Urinary bladder (tissue), 4 donors: ENCODE measurements around the gene TGFB3. TPM values are rescaled to one million over a fixed set of nuclear protein-coding genes. Genes with fewer than 3 reads are reported as not detected.

ENCODE experiments used
- DNase-seq: peaks from one replicate; pipeline ENCODE4 v3.0.0-alpha.2; 2015; ENCODE audit errors: extremely low spot score
- H3K27ac ChIP-seq: one replicate; pipeline ENCODE4 v1.5.1; 2013; ENCODE audit warnings: low read depth, mild to moderate bottlenecking, moderate library complexity
- H3K36me3 ChIP-seq: one replicate; pipeline ENCODE4 v1.6.1; 2013; ENCODE audit warnings: mild to moderate bottlenecking, moderate library complexity; ENCODE audit not compliant: insufficient read depth
- H3K4me1 ChIP-seq: one replicate; pipeline ENCODE4 v1.6.1; 2013; ENCODE audit warnings: mild to moderate bottlenecking, moderate library complexity; ENCODE audit not compliant: insufficient read depth
- H3K4me3 ChIP-seq: one replicate; pipeline ENCODE4 v1.5.1; 2013; ENCODE audit warnings: low read depth, low read length
- WGBS: extraction: QIAGEN DNeasy Blood & Tissue Kit; methylation state at CpG from one replicate; pipeline ENCODE4 v1.1.7; 2013; 5-methylcytosine and 5-hydroxymethylcytosine counted together
- polyA plus RNA-seq: library from polyadenylated mRNA; stranded (reverse); fragments of 200-250 nt; gene quantifications from one replicate; pipeline ENCODE4 v1.2.3, GENCODE V29; 2013
- total RNA-seq: library from RNA; depleted of rRNA; stranded (reverse); fragments of >200 nt; gene quantifications from one replicate; pipeline ENCODE4 v1.2.3, GENCODE V29; 2014
- donor health status: healthy with polysubstance abuse.
- donor health status: healthy.

The TGFB3 gene
- total and polyA plus RNA-seq, 2 donors = 58.0 to 90.7 TPM

DNA sequence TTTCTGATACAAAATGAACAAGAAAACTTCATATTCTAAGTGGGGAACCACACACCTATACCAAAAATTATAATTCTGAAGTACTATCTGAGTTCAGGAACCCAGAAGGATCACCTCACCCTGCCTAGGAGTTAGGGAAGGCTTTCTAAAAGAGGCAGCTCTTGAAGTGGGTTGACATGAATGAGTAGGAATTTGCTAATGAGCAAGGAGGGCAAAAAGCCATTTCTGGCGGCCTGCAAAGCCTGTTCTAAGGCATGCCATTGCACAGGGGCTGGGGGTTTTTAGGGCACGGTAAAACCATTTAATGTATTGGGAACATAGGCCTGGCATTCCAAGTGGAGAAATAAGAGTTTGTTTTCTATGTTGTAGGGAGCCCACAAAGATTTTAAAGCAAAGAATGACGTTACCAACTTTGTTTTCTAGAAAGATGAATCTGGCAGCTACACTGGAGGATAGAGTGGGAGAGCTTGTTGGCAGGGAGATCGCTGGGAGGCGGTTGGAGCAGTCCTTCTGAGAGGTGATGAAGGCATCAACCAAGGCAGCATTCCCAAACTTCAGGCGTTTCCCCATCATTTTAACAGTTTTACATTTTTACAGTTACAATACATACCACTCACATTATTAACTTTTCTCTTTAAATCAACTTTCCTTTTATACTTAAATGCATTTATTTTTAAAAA, 17.9 kb upstream of the TGFB3 start:
- no peak overlapping the region for H3K4me3 ChIP-seq
- peaks cover 12% of the 10 kb centered on the region for H3K36me3 ChIP-seq
- no peak overlapping the region for H3K27ac ChIP-seq
- WGBS = 70% methylated on average over 6 of the region's 6 CpGs
- no peaks in the 10 kb centered on the region for H3K4me1 ChIP-seq
- no peak for DNase-seq

DNA sequence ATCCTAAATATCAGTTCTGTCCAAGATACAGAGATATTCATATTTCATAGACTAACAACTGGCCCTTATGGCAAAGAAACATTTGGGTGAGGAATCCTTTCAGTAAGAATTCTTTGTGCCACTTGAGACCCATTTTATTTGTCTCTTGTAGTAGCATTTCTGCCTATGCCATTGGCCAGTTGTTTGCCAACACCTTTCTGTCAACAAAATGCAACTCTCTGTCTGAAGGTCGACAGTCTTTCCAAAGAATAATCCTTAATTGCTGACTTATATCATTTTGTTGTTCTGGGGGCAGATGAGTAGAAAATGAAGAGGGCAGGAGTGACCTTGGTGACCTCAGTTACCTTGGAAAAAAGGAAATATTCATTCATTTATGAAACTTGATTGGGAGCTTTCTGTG, 14.7 kb upstream of the TGFB3 start:
- no peak for DNase-seq

DNA sequence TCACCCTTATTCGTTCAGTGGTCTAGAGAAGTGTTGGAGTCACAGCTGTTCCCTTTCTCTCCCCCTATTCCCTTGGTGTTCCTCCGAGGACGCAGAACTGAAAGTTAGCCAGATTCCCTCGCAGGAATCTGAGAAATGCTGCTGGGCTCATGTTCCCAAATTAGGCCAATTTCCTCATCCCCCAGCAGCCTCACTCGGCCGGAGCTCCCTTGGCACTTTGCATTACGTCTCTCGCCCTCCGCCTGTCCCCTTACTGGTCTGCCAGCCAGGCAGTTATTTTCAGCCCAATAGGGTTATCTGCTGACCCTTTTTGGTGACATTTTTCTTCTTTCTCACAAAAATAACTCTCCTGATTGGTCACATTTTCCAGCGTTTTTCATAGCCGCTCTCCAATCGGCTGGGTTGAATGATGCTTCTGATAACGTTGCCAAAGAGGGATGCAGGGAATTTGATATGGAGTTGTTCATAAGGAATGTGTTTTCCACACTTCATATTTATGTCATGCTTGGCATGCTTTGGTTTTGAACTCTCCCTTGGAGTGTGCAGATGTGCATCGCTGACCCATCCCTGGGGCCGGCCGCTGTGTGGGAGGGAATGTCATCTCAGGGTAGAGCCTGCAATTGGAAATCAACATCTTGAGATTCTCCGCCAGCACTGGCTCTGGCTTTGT, 13.7 kb upstream of the TGFB3 start:
- Histone ChIP-seq H3K4me3 (no peak overlapping the region), H3K4me1 (no peaks in the 10 kb centered on the region), H3K27ac (peak overlapping the region; percentile 61), H3K36me3 (peaks cover 12% of the 10 kb centered on the region)
- WGBS = 29% methylated on average over 17 of the region's 17 CpGs
- no peak for DNase-seq

More for the DNA sequence above, 14.7 kb upstream of the TGFB3 start:
- Histone ChIP-seq H3K4me1 (no peaks in the 10 kb centered on the region), H3K4me3 (no peak overlapping the region), H3K36me3 (peaks cover 12% of the 10 kb centered on the region), H3K27ac (no peak overlapping the region)
- 80% methylated on average over 1 of the region's 1 CpG for WGBS

DNA sequence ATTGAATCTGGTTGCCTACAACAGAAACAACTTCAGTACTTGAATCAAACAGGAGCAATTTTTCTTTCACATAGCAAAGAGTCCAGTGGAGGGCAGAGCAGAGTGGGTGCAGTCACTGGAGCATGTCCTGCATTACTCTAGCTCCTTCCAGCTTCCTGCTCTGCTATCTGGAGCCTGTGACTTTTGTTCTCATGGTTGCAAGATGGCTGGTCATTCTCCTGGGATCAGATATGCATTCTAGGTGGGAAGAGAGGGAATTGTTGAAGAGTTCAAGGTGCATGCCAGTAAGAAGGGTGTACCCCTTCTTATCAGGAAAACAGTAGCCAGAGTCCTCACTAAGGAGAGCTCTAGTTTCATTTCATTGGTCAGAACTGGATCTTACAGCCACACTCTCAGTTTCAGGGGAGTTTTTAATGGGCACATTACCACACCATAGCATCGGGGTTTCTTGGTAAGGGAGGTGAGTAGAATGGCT, 11.8 kb upstream of the TGFB3 start:
- DNase-seq = no peak
- H3K4me1 ChIP-seq = no peaks in the 10 kb centered on the region
- WGBS = 86% methylated on average over 1 of the region's 1 CpG
- H3K4me3 ChIP-seq = no peak overlapping the region
- H3K36me3 ChIP-seq = peaks cover 8% of the 10 kb centered on the region
- no peak overlapping the region for H3K27ac ChIP-seq

DNA sequence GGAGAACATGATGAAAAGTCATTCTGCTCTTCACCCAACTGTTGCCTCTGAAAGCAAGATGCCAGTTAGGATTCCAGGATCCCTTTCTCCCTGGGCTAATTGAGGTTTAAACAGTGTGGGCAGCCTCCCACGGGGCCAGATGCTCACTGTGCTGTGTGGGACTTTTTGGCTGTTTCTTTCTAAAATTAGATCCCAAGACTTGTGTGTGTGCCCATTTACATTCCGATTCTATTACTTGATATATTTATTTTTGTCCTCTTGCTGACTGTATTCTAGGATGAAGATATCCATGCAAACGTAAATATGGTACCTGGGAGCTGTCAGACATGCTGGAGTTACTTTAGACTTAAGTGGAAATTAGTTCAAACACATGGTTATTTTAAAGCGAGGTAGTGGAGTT, 10.0 kb upstream of the TGFB3 start:
- 55% methylated on average over 4 of the region's 4 CpGs for WGBS
- H3K4me3 ChIP-seq = no peak overlapping the region
- H3K4me1 ChIP-seq = peaks cover 2% of the 10 kb centered on the region
- H3K36me3 ChIP-seq = peaks cover 3% of the 10 kb centered on the region
- no peak for DNase-seq
- H3K27ac ChIP-seq = no peak overlapping the region

DNA sequence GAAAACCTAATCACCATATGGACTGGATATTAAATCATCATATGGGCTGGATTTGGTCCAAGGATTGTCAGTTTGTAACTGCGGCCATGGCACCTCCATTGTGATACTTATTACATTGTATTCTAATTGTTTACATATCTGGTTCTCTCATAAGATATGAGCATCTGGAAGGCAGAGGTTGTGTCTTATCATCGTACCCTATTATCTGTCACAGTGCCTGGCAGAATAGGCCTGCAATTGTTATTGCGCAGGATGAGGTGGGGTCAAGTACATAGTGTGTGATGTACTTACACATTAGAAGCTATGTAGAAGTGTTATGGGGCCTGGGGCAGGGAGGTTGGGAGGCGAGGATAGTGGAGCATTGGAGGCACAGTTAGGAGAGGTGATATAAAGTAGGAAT, 8.5 kb upstream of the TGFB3 start:
- Histone ChIP-seq H3K36me3 (no peaks in the 10 kb centered on the region), H3K4me3 (no peak overlapping the region), H3K4me1 (peaks cover 4% of the 10 kb centered on the region), H3K27ac (no peak overlapping the region)
- 93% methylated on average over 4 of the region's 4 CpGs for WGBS
- DNase-seq = no peak

DNA sequence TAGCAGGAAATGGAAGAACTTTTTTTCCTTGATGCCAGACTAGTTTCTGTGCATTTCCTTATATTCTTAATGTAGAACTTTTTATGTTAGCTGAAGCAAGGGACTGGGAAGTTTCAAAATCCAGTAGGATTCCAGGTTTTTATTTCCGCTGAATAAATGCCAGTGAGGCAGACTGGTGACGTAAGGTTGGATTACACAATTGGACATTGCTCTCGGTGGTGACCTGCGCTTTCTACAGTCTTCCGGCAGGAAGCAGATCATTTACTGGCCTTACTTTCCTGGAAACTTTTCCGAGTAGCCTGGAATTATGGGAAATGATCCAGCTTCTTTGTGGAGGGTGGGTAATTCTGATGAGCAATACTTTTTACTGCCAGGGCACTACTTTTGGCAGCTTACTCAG, 7.3 kb upstream of the TGFB3 start:
- WGBS = 57% methylated on average over 6 of the region's 6 CpGs
- H3K36me3 ChIP-seq = no peaks in the 10 kb centered on the region
- no peak for DNase-seq
- H3K27ac ChIP-seq = no peak overlapping the region
- H3K4me3 ChIP-seq = no peak overlapping the region
- peaks cover 4% of the 10 kb centered on the region for H3K4me1 ChIP-seq

DNA sequence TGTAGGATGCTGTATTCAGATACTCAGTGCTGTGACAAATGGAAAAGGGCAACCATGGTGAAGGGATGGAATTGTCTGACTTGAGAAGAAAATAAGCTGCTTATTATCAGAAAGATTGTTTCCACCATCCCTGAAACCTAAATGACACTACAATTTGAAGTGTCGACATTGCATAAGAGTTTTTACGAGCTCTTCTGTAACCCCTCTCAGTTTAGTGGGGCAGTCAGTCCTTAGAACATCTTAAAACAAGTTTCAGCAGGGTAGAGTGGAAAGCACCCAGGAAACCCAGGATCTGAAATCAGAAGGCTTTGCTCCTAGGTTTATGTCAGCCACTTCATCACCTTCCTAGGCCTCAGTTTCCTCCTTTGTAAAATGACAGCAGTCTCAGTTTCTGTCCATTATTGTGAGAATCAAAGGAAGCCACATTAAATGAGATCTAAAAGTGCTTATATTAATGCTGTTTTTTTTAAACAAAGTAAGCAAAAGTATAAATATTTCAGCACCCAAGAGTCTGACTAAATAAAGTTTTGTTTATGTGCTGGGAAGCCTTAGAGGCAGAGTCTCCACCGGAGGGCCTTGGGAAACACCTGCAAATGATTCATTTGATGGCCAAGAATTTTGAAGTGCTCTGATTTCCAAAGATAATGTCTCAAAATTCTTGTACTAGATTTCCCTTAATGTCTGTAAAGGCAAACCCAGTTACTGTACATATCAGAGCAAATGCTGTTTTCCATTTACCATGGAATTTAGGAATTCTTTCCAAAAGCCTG, 5.6 kb upstream of the TGFB3 start:
- DNase-seq = no peak
- Histone ChIP-seq H3K27ac (no peak overlapping the region), H3K4me3 (no peak overlapping the region), H3K36me3 (no peaks in the 10 kb centered on the region), H3K4me1 (peaks cover 4% of the 10 kb centered on the region)
- WGBS = 55% methylated on average over 3 of the region's 3 CpGs

DNA sequence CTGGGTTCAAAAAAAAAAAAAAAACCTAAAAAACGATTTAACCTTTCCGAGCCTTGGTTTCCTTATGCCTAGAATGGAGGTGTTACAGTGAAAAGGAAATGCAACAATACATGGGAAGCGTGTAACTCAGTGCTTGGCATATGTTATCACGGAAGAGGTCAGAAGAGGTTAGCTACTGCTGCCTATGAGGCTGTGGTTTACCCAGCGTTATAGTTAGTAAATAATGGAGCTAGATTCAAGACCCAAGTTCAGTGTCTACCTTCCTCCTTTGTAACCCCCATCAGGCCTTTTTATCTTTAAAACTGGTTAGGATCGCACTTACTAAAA, 4.6 kb upstream of the TGFB3 start:
- Histone ChIP-seq H3K27ac (no peak overlapping the region), H3K4me1 (peaks cover 4% of the 10 kb centered on the region), H3K36me3 (no peaks in the 10 kb centered on the region), H3K4me3 (peak overlapping the region; percentile 81)
- WGBS = 17% methylated on average over 6 of the region's 6 CpGs
- no peak for DNase-seq

DNA sequence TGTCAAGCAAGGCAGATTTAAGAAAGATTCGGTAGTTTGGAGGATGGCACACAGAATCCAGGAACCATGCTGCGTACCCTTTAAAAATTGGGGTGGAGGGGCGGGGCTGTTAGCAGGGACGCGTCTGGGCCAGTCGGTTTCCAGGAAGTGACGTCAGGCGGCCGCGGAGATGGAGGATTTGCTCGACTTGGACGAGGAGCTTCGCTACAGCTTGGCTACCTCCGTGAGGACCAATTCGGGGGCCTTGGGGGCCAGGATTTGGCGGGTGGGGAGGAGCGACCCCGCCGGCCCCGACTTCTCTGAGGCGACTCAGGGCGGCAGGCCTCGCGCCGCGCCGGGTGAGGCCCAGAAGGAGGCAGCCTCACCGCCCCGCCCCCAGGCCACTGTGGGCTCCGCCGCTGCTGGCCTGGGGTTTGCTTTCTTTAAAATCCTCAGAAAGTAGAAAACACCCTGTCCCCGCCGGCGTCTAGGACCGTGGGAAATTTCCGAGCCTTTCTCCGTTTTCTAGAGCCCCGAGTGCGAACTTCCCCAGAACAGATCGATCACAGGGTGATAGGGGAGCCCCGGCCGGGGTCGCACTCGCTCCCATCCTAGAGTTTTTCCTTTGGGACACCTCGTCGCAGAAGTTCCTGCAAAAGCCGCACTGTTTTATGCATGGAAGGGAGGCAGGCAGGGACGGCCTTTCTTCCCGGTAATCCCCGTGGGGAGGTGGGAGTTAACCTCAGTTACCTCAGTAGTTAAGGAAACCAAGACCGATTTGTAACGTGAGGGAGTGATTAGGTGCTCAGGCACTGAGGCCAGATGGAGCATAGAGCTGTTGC, 4.0 kb upstream of the TGFB3 start, which contains the start of gene IFT43:
TSS of gene IFT43 (plus strand) at position 146 of the 821 bp plus-strand sequence. CDS start at position 170, 24 bp downstream.
- H3K36me3 ChIP-seq = no peaks in the 10 kb centered on the region
- no peak for DNase-seq
- peak within 1 kb of the TSS; percentile 72 for H3K27ac ChIP-seq
- peak within 1 kb of the TSS; percentile 81 for H3K4me3 ChIP-seq
- H3K4me1 ChIP-seq = peaks cover 4% of the 10 kb centered on the region
- under 1% methylated on average over 52 of the region's 52 CpGs for WGBS

DNA sequence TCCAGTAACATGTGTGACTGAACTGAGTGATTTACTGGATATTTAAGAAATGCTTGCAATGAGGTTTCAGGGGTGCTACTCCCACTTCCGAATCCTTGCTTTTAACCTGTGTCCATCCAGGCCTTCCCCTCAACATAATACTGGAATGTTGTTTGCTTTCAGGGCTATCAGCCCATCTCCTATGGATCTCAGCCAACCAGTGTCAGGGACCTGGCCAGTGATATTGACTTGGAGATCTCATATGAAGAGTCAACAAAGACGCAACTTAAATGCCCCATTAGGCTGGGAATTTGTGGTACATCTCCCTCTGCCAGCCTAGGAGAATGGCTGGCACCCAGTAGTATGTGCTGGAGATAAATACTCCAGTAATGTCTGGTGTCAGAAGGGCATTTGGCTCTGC, 2.9 kb upstream of the TGFB3 start:
- 45% methylated on average over 2 of the region's 2 CpGs for WGBS
- Histone ChIP-seq H3K4me1 (peaks cover 4% of the 10 kb centered on the region), H3K36me3 (no peaks in the 10 kb centered on the region), H3K4me3 (no peak overlapping the region), H3K27ac (no peak overlapping the region)
- DNase-seq = no peak

DNA sequence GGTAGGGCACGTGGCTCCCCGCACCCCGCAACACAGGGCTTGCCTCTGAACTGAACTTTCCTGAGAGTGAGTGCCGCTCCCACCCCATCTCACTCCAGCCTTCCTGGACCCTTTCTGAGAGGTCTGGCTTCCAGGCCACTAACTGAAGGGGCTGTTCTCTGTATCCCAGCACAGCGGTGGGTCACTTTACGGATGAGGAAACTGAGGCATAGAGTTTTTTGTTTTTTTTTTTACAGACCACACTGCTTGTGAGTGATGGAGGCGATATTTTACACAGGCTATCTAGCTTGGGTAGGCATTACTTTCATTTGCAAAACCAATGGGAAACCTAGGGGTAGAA, 1.2 kb upstream of the TGFB3 start:
- peak overlapping the region; percentile 40 for H3K27ac ChIP-seq
- 35% methylated on average over 7 of the region's 7 CpGs for WGBS
- no peak for DNase-seq
- peak overlapping the region; percentile 71 for H3K4me3 ChIP-seq
- no peaks in the 10 kb centered on the region for H3K36me3 ChIP-seq
- peaks cover 4% of the 10 kb centered on the region for H3K4me1 ChIP-seq

DNA sequence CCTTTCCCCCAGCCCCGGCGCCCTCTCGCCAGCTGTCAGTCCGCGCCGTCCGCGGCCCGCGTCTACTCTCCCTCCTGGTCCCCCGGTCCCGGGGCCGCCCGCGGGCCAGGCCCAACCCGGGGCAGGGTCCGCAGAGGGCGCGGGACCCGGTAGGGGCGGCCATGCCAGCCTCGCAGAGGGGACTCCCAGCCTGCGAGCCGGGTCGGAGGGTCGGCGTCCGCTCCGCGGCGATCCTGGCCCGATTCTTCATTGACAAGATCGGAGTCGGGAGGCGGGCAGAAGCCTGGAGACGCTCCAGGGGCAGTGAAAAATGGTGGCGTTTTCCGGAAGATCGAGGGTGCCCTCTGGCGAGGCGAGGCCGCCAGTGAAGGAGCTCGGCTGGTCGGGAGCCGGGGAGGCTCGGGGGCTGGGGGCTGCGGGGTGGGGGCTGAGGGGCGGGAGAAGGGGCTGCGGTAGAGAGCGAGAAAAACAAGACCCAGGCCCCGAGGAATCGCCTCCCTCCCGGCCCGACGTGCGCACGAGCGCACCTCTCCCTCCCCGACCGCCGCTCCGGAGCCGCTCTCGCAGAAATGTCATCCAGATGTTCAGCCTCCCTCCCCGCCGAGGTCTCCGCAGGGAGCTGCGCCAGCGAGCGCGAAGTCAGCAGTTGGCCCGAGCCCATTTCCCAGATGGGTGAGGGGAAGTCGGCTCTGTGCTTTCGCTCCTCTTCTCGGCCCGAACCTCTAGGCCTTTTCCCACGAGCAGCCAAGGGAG, 647 bp upstream of the TGFB3 start:
- Histone ChIP-seq H3K4me1 (peaks cover 5% of the 10 kb centered on the region), H3K36me3 (no peaks in the 10 kb centered on the region)
- under 1% methylated on average over 77 of the region's 77 CpGs for WGBS

More for the DNA sequence above, 647 bp upstream of the TGFB3 start:
- DNase-seq = no peak
- Histone ChIP-seq H3K27ac (peak overlapping the region; percentile 94), H3K4me3 (peak overlapping the region; percentile 71)
